GM18499 (cell line): ENCODE results near the gene TNNT2.

Experiments
- ATAC-seq: cut with Tn5 transposase; IDR thresholded peaks from one replicate; pipeline ENCODE4 v1.9.1; 2021; ENCODE audit warnings: moderate number of reproducible peaks; ENCODE audit not compliant: insufficient read depth, unreplicated experiment

The TNNT2 gene

DNA sequence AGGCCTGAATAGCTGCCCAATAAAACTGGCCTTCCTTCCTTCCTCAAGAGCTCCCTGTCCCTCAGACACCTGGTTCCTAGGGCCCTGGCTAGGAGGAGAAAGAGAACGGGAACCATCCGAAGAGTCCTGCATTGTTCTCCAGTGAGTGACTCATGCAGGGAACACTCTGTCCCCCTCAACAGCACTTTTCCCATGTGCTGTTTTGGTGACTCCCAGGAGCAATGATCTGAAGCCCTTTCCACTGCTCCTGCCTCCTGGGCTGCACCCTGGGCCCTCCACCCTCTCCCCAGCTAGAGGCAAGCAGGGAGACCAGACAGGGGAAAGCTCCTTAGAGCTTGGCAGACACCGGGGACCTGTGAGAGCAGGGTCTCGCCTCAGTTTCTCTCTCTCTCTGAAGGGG is 18.9 kb downstream of the TNNT2 start:
- ATAC-seq: no peak

- no peak for ATAC-seq
These were observed 19.7 kb downstream of the TNNT2 start for GRCh38 chr1:201357636-201358348.

- ATAC-seq: no peak
These were observed 20.3 kb downstream of the TNNT2 start for GRCh38 chr1:201357211-201357610.

GRCh38 chr1:201356701-201357100 is 20.8 kb downstream of the TNNT2 start:
- ATAC-seq: no peak

DNA sequence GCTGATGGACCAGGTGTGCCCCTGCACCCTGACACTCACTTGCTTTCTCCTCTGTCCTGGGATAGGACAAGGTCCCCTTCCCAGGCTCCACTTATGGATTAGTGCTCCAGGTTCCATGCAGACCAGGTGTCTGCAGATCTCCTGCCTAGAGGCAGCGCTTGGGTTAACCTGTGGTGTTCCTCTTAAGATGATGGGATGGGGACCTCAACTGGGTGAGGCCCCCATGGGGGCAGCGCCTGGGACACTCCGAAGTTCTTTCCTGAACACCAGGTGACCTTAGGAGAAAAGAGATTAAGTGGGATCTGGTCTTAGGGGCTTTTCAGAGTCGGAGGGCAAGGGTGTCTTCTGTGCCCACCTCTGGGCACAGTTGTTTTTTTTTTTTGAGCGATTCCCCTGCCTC is 21.2 kb downstream of the TNNT2 start:
- no peak for ATAC-seq

DNA sequence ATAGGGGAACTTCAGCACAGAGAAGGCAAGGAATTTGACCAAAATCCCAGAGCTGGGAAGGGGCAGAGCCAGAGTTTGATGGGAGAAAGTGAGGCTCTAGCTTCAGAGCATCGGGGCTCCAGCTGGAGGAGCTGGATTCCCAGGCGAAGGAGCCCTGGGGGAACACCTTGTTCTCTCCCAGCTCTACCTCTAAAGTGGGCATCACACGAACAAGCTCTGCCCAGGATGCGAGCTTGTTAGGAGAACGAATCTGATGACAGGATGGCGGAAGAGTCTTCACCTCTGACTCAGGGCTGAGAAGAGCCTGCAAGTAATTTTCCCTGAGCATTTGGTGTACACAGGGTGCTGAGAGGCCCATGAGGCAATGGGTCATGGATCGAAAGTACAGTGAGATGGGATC is 22.0 kb downstream of the TNNT2 start:
- no peak for ATAC-seq

DNA sequence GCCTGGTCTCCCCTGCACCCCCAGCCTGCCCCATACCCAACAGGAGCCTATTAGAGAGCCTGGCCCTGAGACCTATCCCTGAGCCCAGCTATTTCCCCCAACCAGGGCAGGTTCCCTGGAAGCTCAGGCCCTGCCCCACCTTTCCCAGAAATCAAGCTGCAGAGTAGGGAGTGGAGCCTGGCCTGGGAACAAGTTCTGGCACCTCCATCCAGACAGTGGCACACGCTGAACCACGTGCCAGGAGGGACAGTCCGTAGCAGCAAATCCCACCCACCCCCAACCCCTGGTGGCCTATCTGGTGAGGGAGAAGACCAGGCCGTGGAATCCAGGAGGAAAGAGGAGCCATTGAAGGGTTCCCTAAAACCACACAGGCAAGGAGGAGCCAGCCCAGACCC is 22.6 kb downstream of the TNNT2 start:
- ATAC-seq: no peak

DNA sequence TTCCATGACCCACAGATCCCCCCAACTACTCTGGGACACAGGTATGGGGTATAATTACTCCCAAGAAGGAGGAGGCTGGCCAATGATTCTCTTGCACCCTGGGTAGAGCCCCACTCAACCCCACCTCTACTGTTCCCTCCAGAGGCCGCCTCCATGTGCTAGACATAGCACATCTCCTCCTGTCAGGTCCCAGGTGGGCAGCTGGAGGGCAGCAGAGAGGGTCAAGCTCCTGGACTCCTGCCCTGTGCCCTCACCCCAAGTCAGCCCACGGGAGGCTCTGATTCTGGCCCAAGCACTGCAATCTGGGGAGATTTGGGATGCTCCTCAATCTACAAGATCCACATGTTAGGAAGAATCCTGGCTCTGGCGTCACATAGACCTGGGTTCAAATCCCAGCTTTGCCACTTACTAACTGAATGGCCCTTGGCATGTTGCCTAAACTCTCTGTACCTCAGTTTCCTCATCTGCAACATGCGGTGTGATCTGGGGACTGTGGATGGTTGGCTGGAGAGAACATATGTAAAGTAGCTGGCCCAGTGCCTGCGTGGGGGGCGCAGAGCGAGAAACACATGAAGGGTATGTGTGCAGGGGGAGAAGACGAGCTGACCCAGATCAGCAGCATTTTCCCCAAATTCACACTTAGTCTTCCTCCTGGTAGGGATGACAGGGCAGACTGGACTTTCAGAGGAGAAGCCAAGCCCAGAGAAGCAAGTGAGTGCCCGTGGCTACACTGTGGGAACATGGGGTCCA is 23.2 kb downstream of the TNNT2 start:
- ATAC-seq: no peak

- ATAC-seq: no peak
These were observed 24.1 kb downstream of the TNNT2 start for GRCh38 chr1:201353186-201353940.

DNA sequence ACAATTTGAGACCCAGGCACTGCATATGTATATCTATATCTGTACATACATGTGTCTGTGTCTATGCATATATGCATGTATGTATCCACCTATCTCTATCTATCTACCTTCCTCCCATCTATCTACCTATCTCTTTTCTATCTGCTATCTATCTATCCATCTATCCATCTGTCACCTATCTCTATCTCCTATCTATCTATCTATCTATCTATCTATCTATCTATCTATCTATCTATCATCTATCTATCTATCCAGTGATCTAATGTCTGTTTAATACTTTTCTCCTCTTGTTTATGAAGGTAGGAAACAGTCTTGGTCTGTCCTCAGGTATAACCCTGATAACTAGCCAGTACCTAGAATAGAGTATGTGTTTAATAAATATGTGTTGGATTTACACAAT is 25.9 kb downstream of the TNNT2 start:
- no peak for ATAC-seq

GRCh38 chr1:201350884-201351283 is 26.6 kb downstream of the TNNT2 start:
- ATAC-seq: no peak

- ATAC-seq: no peak
These were observed 27.1 kb downstream of the TNNT2 start for GRCh38 chr1:201350361-201350725.

GRCh38 chr1:201349092-201349491 is 28.4 kb downstream of the TNNT2 start:
- ATAC-seq: no peak

DNA sequence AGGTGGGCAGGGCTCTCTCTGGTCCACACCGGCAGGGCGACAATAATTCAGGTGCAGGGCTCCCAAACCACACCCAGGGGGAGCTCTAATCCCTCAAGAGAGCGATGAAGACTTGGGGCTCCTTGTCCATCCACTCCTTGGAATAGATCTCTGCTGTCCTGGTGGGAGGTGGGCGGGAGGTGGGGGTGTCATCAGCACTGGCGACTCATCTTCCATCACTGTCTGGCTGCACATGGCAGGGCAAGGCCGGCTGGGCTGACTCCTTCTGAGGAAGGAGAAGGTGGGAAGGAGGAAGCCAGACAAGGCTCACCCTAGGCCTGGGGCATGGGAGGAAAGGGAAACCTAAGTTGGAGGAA is 29.3 kb downstream of the TNNT2 start:
- no peak for ATAC-seq

- no peak for ATAC-seq
These were observed 29.8 kb downstream of the TNNT2 start for GRCh38 chr1:201347498-201348210.

DNA sequence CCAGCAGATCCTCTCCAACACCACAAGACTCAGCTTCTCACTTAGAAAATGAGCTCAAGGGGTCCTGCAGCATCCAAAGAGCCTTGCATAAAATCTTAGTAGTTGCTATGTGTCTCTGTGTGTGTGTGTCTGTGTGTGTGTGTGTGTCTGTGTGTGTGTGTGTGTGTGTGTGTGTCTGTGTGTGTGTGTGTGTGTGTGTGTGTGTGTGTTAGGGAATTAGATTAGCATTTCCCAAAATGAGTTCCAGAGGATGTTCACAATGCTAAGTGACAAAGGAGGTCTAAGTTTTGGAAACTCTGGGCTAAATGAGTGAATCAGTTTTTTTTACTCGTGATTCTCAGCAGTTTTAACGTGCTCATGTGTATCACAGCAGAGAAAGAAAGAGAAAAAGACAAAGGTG is 30.5 kb downstream of the TNNT2 start:
- ATAC-seq: no peak

- ATAC-seq: no peak
These were observed 31.0 kb downstream of the TNNT2 start for GRCh38 chr1:201346337-201346939.

GRCh38 chr1:201345081-201345355 is 32.5 kb downstream of the TNNT2 start:
- no peak for ATAC-seq

DNA sequence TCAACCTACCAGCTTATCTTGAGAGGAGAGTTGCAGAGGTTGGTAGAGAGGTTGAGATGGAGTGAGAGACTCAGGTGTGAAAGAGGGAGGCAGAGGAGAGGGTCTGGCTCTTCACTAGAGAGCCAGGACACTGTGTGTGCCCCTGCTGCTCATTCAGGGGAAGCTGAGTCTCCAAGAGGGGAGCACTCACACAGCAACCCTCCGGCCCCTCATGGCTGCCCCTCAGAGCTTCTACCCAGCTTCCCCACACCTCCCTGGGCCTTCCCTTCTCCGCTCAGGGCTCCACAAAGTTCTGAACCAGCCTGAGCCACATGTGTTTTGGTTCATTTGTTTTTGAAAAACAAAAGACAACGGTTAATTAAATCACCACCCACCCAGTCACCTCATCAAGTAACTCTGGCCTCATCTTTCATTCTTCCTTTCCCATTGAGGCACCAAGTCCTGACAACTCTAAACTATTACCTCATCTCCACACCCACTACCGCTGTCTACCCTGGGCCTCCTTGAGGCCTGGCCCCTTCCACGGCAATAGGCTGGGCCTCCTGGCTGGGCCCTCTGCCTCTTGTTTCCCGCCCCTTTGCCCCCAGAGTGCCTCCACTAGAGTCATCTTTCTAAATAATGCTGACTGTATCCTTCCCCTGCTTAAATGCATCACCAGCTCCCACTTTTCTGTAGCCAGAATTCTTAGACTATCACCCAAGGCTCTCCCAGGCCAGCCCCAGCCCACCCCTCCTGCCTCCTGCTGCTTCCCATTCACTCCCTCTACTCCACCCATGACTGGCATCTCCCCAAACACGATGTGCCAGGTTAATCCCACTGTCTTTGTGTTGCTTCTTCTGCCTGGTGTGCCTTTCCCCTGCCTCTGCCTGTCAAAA is 33.0 kb downstream of the TNNT2 start:
- no peak for ATAC-seq

GRCh38 chr1:201341377-201341776 is 36.1 kb downstream of the TNNT2 start:
- no peak for ATAC-seq
